K562 (cell line): ENCODE measurements around the gene PYGO2. TPM values are rescaled to one million over a fixed set of nuclear protein-coding genes. Genes with fewer than 3 reads are reported as not detected.

ENCODE experiments used
- ARHGAP35 ChIP-seq: fragments of 450-650 bp; IDR thresholded peaks from 2 replicates; pipeline ENCODE4 v1.6.1; 2018; ENCODE audit not compliant: partially characterized antibody
- BRD9 ChIP-seq: fragments of 450-650 bp; IDR thresholded peaks from 2 replicates; pipeline ENCODE4 v1.6.1; 2018; ENCODE audit warnings: low read depth; ENCODE audit not compliant: partially characterized antibody
- EZH2 ChIP-seq: IDR thresholded peaks from 2 replicates; pipeline ENCODE4 v1.6.1; 2012; ENCODE audit warnings: low read depth, mild to moderate bottlenecking, inconsistent platforms, low read length, borderline replicate concordance
- FOSL1 ChIP-seq: fragments of 200-800 bp; sonication (Bioruptor generic); conservative IDR thresholded peaks from 2 replicates; pipeline ENCODE4 v1.6.1; 2016; ENCODE audit warnings: missing genetic modification characterization, missing compliant biosample characterization
- KAT2B ChIP-seq: IDR thresholded peaks from one replicate; pipeline ENCODE4 v1.6.1; 2012; ENCODE audit warnings: low read depth, mild to moderate bottlenecking, control low read depth, inconsistent platforms, low read length, moderate library complexity
- KDM5B ChIP-seq: fragments of 200-600 bp; sonication (generic); IDR thresholded peaks from 2 replicates; pipeline ENCODE4 v1.6.1; 2012; ENCODE audit warnings: low read depth, mild to moderate bottlenecking, moderate library complexity, low read length, control low read depth, inconsistent platforms; ENCODE audit not compliant: insufficient replicate concordance
- NCOR1 ChIP-seq: fragments of 450-650 bp; IDR thresholded peaks from 2 replicates; pipeline ENCODE4 v1.6.1; 2016; ENCODE audit warnings: mild to moderate bottlenecking, moderate library complexity
- OTX1 ChIP-seq: fragments of 450-650 bp; formaldehyde crosslinking; IDR thresholded peaks from 2 replicates; pipeline ENCODE4 v1.4.0; 2022; ENCODE audit warnings: mild to moderate bottlenecking
- PHB2 ChIP-seq: fragments of 450-650 bp; IDR thresholded peaks from 2 replicates; pipeline ENCODE4 v1.6.1; 2017; ENCODE audit warnings: low read depth
- PHF21A ChIP-seq: fragments of 450-650 bp; IDR thresholded peaks from 2 replicates; pipeline ENCODE4 v1.6.1; 2017; ENCODE audit warnings: low read depth, borderline replicate concordance
- RBM14 ChIP-seq: fragments of 200-400 bp; formaldehyde crosslinking; IDR thresholded peaks from 2 replicates; pipeline ENCODE4 v1.6.1; 2018; ENCODE audit warnings: low read depth, mild to moderate bottlenecking, low read length, moderate library complexity, borderline replicate concordance; ENCODE audit not compliant: insufficient read depth
- SAFB2 ChIP-seq: fragments of 200-400 bp; formaldehyde crosslinking; IDR thresholded peaks from 2 replicates; pipeline ENCODE4 v1.6.1; 2018; ENCODE audit warnings: borderline replicate concordance, low read length, low read depth, moderate library complexity; ENCODE audit not compliant: severe bottlenecking
- SRSF1 ChIP-seq: fragments of 200-400 bp; formaldehyde crosslinking; IDR thresholded peaks from 2 replicates; pipeline ENCODE4 v1.6.1; 2017; ENCODE audit warnings: mild to moderate bottlenecking, low read depth, low read length, moderate library complexity
- ZNF124 ChIP-seq: sonication (generic); formaldehyde crosslinking; IDR thresholded peaks from 2 replicates; pipeline ENCODE4 v1.8.1; 2022; ENCODE audit warnings: missing genetic modification reagents
- polyA plus RNA-seq, 8 experiments: library from polyadenylated mRNA; depleted of rRNA in 4 of 8; stranded (reverse) in 5 of 8; unstranded in 3 of 8; fragments of >200 nt; fragmentation: Nextera tagmentation in 2 of 8; fragmentation: Illumina TruSeq in 1 of 8; extraction: Ambion mirVana in 2 of 8; extraction: Trizol in 1 of 8; gene quantifications; 2 replicates each; pipeline versions ENCODE4 v1.2.1 to v1.2.3, GENCODE V29; 2011 to 2014; ENCODE audit warnings: inconsistent platforms in 1 of 8, missing spikeins in 1 of 8
- total RNA-seq, 7 experiments: library from RNA; depleted of rRNA in 6 of 7; stranded (reverse); fragments of >200 nt in 6 of 7; fragmentation: Illumina TruSeq in 2 of 7; extraction: Trizol in 2 of 7; gene quantifications; 2 replicates each; pipeline versions ENCODE4 v1.2.1 to v1.2.3, GENCODE V29; 2011 to 2021; ENCODE audit warnings: low replicate concordance in 1 of 7
- TF ChIP-seq, protein P1 (sequence below): fragments of 450-650 bp; IDR thresholded peaks from 2 replicates; pipeline ENCODE4 v1.6.1; 2018; ENCODE audit not compliant: partially characterized antibody
- TF ChIP-seq, protein P2 (sequence below), 2 experiments: fragments of 450-650 bp; formaldehyde crosslinking in 1 of 2; IDR thresholded peaks; 2 replicates each; pipeline versions ENCODE4 v1.4.0 to v1.6.1; 2014 to 2020; ENCODE audit warnings: mild to moderate bottlenecking in 2 of 2, borderline replicate concordance in 1 of 2, low read depth in 1 of 2

Gene PYGO2
- total and polyA plus RNA-seq, 9 of the 15 experiments (the other 6 are each of a cell fraction or from before 2014, with no cell fraction given), result 8.3 to 36.2 (median 18.2) TPM

DNA sequence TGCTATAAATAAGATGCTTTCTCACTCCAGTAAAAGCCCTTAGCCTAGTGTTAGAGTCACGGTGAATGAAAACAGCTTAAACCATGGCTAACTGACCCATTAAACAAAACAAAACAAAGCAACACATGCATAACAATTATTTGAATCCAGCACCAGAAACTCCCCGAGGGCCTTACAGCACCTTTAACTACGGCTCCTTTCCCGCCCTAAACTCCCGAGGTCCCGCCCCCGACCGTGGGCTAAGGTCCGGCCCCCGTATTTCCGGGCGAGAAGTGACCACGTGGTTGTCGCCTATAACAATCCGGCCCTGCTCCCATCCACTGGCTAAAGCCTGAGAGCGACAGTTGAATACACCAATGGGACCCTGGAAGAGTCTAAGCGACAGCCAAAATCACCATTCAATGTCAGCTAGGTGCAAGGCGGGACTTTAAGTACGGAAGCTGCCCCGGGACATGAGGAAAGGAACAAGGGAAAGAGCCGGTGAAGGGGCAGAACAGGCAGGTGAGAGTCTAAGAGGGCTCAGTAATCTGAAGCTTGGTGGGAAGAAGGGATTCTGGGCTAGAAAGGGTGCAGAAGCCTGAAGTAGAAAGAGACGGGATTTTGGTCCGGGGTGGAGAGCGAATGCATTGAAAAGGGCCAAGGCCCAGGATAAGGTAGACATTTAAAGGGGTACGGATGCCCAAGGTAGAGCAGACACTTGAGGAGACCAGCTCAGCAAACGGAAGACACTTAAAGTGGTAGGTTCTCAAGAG is 21.5 kb upstream of the PYGO2 start, which contains the start of gene FLAD1 (continued):
- TF ChIP-seq, protein P1, sequence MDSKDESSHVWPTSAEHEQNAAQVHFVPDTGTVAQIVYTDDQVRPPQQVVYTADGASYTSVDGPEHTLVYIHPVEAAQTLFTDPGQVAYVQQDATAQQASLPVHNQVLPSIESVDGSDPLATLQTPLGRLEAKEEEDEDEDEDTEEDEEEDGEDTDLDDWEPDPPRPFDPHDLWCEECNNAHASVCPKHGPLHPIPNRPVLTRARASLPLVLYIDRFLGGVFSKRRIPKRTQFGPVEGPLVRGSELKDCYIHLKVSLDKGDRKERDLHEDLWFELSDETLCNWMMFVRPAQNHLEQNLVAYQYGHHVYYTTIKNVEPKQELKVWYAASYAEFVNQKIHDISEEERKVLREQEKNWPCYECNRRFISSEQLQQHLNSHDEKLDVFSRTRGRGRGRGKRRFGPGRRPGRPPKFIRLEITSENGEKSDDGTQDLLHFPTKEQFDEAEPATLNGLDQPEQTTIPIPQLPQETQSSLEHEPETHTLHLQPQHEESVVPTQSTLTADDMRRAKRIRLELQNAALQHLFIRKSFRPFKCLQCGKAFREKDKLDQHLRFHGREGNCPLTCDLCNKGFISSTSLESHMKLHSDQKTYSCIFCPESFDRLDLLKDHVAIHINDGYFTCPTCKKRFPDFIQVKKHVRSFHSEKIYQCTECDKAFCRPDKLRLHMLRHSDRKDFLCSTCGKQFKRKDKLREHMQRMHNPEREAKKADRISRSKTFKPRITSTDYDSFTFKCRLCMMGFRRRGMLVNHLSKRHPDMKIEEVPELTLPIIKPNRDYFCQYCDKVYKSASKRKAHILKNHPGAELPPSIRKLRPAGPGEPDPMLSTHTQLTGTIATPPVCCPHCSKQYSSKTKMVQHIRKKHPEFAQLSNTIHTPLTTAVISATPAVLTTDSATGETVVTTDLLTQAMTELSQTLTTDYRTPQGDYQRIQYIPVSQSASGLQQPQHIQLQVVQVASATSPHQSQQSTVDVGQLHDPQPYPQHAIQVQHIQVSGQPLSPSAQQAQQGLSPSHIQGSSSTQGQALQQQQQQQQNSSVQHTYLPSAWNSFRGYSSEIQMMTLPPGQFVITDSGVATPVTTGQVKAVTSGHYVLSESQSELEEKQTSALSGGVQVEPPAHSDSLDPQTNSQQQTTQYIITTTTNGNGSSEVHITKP, result peak; percentile 37
- peak; percentile 38 for TF ChIP-seq BRD9
- TF ChIP-seq PHB2, result no peak
- no peak for TF ChIP-seq SAFB2
- TF ChIP-seq ZNF124, result no peak
- TF ChIP-seq PHF21A, result no peak
- TF ChIP-seq RBM14, result no peak
- no peak for TF ChIP-seq FOSL1
- TF ChIP-seq ARHGAP35, result no peak
- TF ChIP-seq, protein P2, sequence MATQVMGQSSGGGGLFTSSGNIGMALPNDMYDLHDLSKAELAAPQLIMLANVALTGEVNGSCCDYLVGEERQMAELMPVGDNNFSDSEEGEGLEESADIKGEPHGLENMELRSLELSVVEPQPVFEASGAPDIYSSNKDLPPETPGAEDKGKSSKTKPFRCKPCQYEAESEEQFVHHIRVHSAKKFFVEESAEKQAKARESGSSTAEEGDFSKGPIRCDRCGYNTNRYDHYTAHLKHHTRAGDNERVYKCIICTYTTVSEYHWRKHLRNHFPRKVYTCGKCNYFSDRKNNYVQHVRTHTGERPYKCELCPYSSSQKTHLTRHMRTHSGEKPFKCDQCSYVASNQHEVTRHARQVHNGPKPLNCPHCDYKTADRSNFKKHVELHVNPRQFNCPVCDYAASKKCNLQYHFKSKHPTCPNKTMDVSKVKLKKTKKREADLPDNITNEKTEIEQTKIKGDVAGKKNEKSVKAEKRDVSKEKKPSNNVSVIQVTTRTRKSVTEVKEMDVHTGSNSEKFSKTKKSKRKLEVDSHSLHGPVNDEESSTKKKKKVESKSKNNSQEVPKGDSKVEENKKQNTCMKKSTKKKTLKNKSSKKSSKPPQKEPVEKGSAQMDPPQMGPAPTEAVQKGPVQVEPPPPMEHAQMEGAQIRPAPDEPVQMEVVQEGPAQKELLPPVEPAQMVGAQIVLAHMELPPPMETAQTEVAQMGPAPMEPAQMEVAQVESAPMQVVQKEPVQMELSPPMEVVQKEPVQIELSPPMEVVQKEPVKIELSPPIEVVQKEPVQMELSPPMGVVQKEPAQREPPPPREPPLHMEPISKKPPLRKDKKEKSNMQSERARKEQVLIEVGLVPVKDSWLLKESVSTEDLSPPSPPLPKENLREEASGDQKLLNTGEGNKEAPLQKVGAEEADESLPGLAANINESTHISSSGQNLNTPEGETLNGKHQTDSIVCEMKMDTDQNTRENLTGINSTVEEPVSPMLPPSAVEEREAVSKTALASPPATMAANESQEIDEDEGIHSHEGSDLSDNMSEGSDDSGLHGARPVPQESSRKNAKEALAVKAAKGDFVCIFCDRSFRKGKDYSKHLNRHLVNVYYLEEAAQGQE (IDR thresholded peaks at IDR 0.05; ENCODE audit: borderline replicate concordance), result peak; percentile 58
- TF ChIP-seq, protein P2 (CRISPR knock-in tag; IDR thresholded peaks at IDR 0.05; ENCODE audit: low read depth), result no peak
- TF ChIP-seq SRSF1, result no peak
- TF ChIP-seq OTX1 (CRISPR knock-in tag), result peak; percentile 90
- TF ChIP-seq KDM5B, result peak; percentile 63
- TF ChIP-seq EZH2, result no peak
- no peak for TF ChIP-seq NCOR1
- no peak for TF ChIP-seq KAT2B
